ENCODE results near the gene RBMS3.

RBMS3 gene

GRCh38 chr3:29976871-29977270 lies 696.0 kb downstream of the RBMS3 start:
- TF ChIP-seq, protein P1, sequence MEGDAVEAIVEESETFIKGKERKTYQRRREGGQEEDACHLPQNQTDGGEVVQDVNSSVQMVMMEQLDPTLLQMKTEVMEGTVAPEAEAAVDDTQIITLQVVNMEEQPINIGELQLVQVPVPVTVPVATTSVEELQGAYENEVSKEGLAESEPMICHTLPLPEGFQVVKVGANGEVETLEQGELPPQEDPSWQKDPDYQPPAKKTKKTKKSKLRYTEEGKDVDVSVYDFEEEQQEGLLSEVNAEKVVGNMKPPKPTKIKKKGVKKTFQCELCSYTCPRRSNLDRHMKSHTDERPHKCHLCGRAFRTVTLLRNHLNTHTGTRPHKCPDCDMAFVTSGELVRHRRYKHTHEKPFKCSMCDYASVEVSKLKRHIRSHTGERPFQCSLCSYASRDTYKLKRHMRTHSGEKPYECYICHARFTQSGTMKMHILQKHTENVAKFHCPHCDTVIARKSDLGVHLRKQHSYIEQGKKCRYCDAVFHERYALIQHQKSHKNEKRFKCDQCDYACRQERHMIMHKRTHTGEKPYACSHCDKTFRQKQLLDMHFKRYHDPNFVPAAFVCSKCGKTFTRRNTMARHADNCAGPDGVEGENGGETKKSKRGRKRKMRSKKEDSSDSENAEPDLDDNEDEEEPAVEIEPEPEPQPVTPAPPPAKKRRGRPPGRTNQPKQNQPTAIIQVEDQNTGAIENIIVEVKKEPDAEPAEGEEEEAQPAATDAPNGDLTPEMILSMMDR (IDR thresholded peaks at IDR 0.05): no peak

- TF ChIP-seq, protein P1 (IDR thresholded peaks at IDR 0.05): no peak
Measured at GRCh38 chr3:29977360-29977759, 696.5 kb downstream of the RBMS3 start.

DNA sequence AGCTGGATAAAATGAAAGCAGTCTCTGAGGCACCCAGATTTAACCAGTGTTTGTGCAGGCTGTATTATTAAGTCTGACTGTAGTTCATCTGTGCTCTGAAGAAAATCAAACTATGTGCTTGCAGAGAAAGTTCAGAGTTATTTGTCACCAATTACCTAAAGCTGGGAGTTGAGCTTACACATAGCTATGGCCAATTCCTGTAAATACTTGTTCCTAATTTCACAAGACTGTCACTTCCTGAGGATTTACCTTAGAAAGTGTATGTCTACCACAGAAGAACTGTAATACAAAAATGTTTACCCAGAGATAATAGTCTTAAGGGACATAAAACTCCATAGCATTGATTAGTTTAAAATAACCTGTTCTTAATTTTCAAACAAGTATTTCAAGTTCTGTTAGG lies 697.2 kb downstream of the RBMS3 start:
- TF ChIP-seq, protein P1 (IDR thresholded peaks at IDR 0.05): no peak

GRCh38 chr3:29991198-29991597 lies 710.3 kb downstream of the RBMS3 start:
- TF ChIP-seq, protein P1 (IDR thresholded peaks at IDR 0.05): no peak

DNA sequence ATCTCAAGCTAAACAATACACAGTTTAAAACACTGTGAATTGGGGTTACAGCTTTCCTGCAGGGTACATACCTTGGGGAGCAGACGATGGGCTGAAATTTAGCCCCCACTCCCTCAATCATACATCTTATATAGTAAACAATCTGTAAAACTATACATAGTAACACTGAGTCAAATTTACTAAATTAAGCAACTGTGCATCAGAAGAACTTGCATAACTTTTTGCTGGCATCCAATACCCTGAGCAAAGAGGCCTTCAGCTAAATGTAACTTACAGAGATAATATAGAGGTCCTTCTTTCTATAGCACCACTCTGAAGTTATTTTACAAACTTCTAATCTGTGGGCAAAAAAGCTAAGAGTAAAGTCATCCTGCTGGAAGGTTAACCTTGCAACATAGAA lies 721.9 kb downstream of the RBMS3 start:
- TF ChIP-seq, protein P1 (IDR thresholded peaks at IDR 0.05): no peak

GRCh38 chr3:30003741-30004140 lies 722.9 kb downstream of the RBMS3 start:
- TF ChIP-seq, protein P1 (IDR thresholded peaks at IDR 0.05): no peak

- TF ChIP-seq, protein P1 (IDR thresholded peaks at IDR 0.05): no peak
Measured at GRCh38 chr3:30004481-30004880, 723.6 kb downstream of the RBMS3 start.

- TF ChIP-seq, protein P1 (IDR thresholded peaks at IDR 0.05): no peak
Measured at GRCh38 chr3:30006111-30006510, 725.2 kb downstream of the RBMS3 start.

All from LNCAP (cell line).